Measurements from ENCODE around the gene MCTP1. TPM values are rescaled to one million over a fixed set of nuclear protein-coding genes. Genes with fewer than 3 reads are reported as not detected.

MCTP1 gene
- total and polyA plus RNA-seq, 2 of the 8 experiments (the other 6 are each of a cell fraction or from before 2014, with no cell fraction given) = 0.56 to 3.4 TPM

DNA sequence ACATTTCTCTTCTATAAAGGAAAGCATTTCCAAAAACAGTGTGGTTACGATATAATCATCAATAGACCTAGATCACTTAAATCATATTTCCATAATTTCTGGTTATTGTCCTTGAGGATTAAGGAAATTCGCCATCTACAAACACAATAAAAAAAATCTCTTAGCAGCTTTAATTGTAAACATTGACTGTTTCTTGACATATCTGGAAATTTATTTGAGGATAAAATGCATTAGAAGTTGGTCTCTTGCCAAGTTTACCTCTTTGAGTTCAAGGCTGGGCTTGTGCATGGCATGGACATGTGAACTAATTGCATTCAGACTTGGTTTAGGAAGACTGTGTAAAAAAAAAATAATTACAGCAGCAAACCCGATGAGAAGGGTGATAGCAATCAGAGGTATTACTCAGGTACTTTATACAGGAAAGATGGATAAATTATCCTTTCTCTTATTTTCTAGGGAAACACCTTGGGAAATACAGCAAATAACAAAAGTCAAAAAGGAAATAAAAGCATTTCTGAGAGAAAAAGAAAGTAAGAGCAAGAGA lies 428.6 kb downstream of the MCTP1 start:
- Histone ChIP-seq H2AFZ (ENCODE audit: low read length) (no peak overlapping the region), H3K23me2 (ENCODE audit: low read depth, low read length) (no peaks in the 10 kb centered on the region), H2BK120ac (replicated peaks; ENCODE audit: low read depth, low read length) (no peak overlapping the region), H2BK20ac (ENCODE audit: low read length) (no peak overlapping the region), H4K5ac (ENCODE audit: insufficient read length, low read depth, low read length) (no peak overlapping the region), H3K23ac (ENCODE audit: insufficient read length) (no peak overlapping the region), H3K4me2 (ENCODE audit: insufficient read depth in 1 of 2, low read depth in 2 of 2, low read length in 2 of 2) (no peak overlapping the region), H3K79me2 (ENCODE audit: control insufficient read depth in 1 of 2, insufficient read depth in 2 of 2, low read length in 2 of 2) (no peaks in the 10 kb centered on the region), H2BK5ac (ENCODE audit: low read depth, low read length) (no peak overlapping the region), H2BK15ac (ENCODE audit: low read length) (no peak overlapping the region), H4K20me1 (replicated peaks in 1 of 2; ENCODE audit: control insufficient read depth in 1 of 2, insufficient read depth in 2 of 2, low read length in 2 of 2) (no peaks in the 10 kb centered on the region), H3K9me3 (ENCODE audit: insufficient read depth in 2 of 2, low read depth in 1 of 2, low read length in 1 of 2) (no peaks in the 10 kb centered on the region), H4K8ac (ENCODE audit: extremely low read depth, insufficient read depth, low read length) (no peak overlapping the region), H3K14ac (ENCODE audit: insufficient read length) (no peak overlapping the region), H3K27me3 (replicated peaks in 1 of 4; ENCODE audit: control insufficient read depth in 3 of 4, extremely low read depth in 1 of 4, insufficient read depth in 3 of 4, low read length in 3 of 4) (no peaks in the 10 kb centered on the region), H3K18ac (ENCODE audit: extremely low read depth, low read length) (no peak overlapping the region), H3K4me3 (ENCODE audit: extremely low read depth in 1 of 4, insufficient read depth in 2 of 4, low read depth in 3 of 4, low read length in 4 of 4) (no peak overlapping the region), H2AK5ac (ENCODE audit: low read depth, low read length) (no peak overlapping the region), H3K4me1 (replicated peaks in 1 of 4; ENCODE audit: control insufficient read depth in 3 of 4, insufficient read depth in 4 of 4, low read length in 3 of 4) (peaks cover 0 to 3% (median under 1%) of the 10 kb centered on the region in 4 experiments; a peak in 1 of 7 replicates), H4K91ac (replicated peaks; ENCODE audit: insufficient read length, low read length) (no peak overlapping the region), H3K9ac (replicated peaks in 1 of 4; ENCODE audit: extremely low read depth in 1 of 4, low read depth in 3 of 4, low read length in 3 of 4) (no peak overlapping the region), H3K4ac (replicated peaks; ENCODE audit: insufficient read length, low read depth, low read length) (no peak overlapping the region), H3K27ac (ENCODE audit: low read depth, low read length) (no peak overlapping the region), H3K56ac (replicated peaks; ENCODE audit: insufficient read length, low read depth, low read length) (no peak overlapping the region), H3K36me3 (ENCODE audit: control insufficient read depth in 2 of 4, insufficient read depth in 4 of 4, low read length in 3 of 4) (no peaks in the 10 kb centered on the region), H2BK12ac (ENCODE audit: low read depth, low read length) (no peak overlapping the region), H3K79me1 (ENCODE audit: low read depth, low read length) (no peaks in the 10 kb centered on the region)
- POLR2A ChIA-PET (ENCODE audit: partially characterized antibody) = no interaction called here
- CTCF ChIA-PET (ENCODE audit: partially characterized antibody) = interaction anchor here (1.6 kb wide), 1 partner anchor 47 kb away, joined by 4 read pairs; no protein-coding TSS in a partner anchor
- TF ChIP-seq CEBPB (IDR thresholded peaks at IDR 0.05; ENCODE audit: low read depth, low read length) = no peak
- FAIRE-seq (no peak), DNase-seq (ENCODE audit: low read depth in 1 of 2, low spot score in 2 of 2) (no peak)
- WGBS, 2 experiments (ENCODE audit: extremely low coverage in 1 of 2, insufficient coverage in 1 of 2, insufficient read length in 1 of 2, insufficient replicate concordance in 2 of 2, low coverage in 1 of 2, low lambda C conversion rate in 2 of 2, missing lambda C conversion rate in 1 of 2) = 95% methylated on average over 3 of the region's 3 CpGs; no CpG with 5 or more reads in 1 of the 2 experiments

Measured in H1 (cell line).